ENCODE data around the gene MGAT3. TPM values are rescaled to one million over a fixed set of nuclear protein-coding genes. Genes with fewer than 3 reads are reported as not detected.

MGAT3 gene
- total RNA-seq, 2 experiments from 2014 or later = 0.18 to 0.23 TPM

DNA sequence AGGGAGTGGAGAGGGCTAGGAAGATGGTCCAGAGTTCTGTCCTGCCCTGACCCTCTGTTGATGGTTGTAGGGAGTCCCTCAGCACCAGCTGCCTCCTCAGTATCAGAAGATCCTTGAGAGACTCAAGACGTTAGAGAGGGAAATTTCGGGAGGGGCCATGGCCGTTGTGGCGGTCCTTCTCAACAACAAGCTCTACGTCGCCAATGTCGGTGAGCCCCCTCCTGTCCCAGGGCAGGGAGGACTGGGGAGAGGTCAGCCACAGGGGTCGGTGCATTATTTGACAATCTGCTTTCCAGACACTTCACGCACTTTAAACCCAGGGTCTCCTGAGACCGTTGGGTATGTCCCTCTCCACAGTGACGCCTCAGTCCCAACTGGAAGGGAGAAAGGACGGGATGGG lies 39.2 kb upstream of the MGAT3 start:
- Mint-ChIP-seq H3K36me3 (ENCODE audit: low read depth) (peaks cover 34% of the 10 kb centered on the region), H3K4me1 (peaks cover 38% of the 10 kb centered on the region), H3K9me3 (ENCODE audit: low read depth) (no peaks in the 10 kb centered on the region), H3K27me3 (no peaks in the 10 kb centered on the region), H3K4me3 (no peak overlapping the region), H3K27ac (no peak overlapping the region)
- POLR2A ChIA-PET = interaction anchor here (0.6 kb wide), 1 partner anchor 29 kb away, joined by 3 read pairs; no protein-coding TSS in a partner anchor
- CTCF ChIA-PET = no interaction called here
- ATAC-seq (no peak), DNase-seq (no peak)
- intact Hi-C loops (cut with DNase I, micrococcal nuclease) = no loop called here

DNA sequence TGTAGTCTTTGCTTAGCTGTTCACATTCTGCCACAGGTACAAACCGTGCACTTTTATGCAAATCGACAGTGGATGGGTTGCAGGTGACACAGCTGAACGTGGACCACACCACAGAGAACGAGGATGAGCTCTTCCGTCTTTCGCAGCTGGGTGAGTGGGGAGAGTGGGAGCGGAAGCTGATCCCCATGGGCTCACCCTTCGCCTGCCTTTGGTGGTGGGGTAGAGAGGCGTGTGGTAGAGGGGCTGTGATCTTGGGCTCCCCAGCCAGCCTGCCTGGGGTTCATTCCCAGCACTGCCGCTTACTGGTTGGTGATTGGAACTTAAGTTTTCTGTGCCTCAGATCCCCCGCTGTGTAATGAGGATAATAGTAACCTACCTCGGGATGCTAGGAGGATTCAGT lies 38.1 kb upstream of the MGAT3 start:
- no peaks in the 10 kb centered on the region for H3K9me3 Mint-ChIP-seq (ENCODE audit: low read depth)
- intact Hi-C loops (cut with DNase I, micrococcal nuclease) = no loop called here
- no peak overlapping the region for H3K4me3 Mint-ChIP-seq
- ChIA-PET CTCF (no interaction called here), POLR2A (no interaction called here)
- peaks cover 27% of the 10 kb centered on the region for H3K4me1 Mint-ChIP-seq
- no peaks in the 10 kb centered on the region for H3K27me3 Mint-ChIP-seq
- H3K36me3 Mint-ChIP-seq (ENCODE audit: low read depth) = peaks cover 35% of the 10 kb centered on the region
- DNase-seq (no peak), ATAC-seq (no peak)
- H3K27ac Mint-ChIP-seq = no peak overlapping the region

DNA sequence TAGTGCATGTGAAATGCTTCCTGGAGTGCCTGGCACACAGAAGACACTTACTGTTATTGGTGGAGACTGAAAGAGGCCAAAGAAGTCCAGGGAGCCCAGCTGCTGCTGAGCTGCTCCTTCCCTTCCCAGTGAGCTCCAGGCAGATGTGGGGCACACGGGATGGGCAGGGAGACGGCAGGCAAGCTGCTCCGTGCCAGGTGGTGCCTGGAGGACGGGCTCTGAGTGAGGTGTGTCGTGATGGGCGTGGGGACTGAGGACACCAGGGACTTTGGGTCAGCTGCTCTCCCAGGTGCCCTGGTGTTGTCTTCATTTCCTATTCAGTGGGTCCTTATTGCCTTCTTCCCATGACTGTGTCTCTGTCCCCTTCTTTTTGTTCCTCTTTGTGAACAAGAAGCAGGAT lies 37.7 kb upstream of the MGAT3 start:
- Mint-ChIP-seq H3K27ac (no peak overlapping the region), H3K4me1 (peaks cover 23% of the 10 kb centered on the region), H3K27me3 (no peaks in the 10 kb centered on the region), H3K9me3 (ENCODE audit: low read depth) (no peaks in the 10 kb centered on the region), H3K36me3 (ENCODE audit: low read depth) (peaks cover 38% of the 10 kb centered on the region), H3K4me3 (no peak overlapping the region)
- CTCF ChIA-PET = no interaction called here
- DNase-seq (no peak), ATAC-seq (no peak)
- intact Hi-C loops (cut with DNase I, micrococcal nuclease) = no loop called here
- POLR2A ChIA-PET = no interaction called here

DNA sequence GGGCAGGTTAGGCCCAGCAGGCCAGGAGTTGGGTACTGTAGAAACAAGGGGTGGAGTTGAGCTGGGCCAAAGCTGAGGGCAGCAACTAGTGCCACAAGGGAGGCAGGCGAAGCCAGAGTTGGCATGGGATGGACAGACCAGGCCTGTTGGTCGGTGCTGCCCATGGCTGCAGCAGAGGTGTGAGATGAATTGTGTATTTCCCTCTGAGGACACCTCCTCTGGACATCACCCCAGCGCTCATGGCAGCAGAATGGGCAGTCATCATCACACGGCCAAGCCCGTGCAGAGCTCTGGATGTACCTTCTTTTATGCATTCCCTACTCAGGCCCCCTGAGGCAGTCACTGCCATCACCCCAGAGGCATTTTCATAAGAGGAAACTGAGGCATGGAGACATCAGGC lies 36.9 kb upstream of the MGAT3 start:
- H3K27me3 Mint-ChIP-seq = no peaks in the 10 kb centered on the region
- H3K4me1 Mint-ChIP-seq = peaks cover 15% of the 10 kb centered on the region
- H3K27ac Mint-ChIP-seq = no peak overlapping the region
- H3K36me3 Mint-ChIP-seq (ENCODE audit: low read depth) = peaks cover 37% of the 10 kb centered on the region
- no peak for ATAC-seq
- H3K4me3 Mint-ChIP-seq = no peak overlapping the region
- intact Hi-C loops (cut with DNase I, micrococcal nuclease) = no loop called here
- ChIA-PET CTCF (no interaction called here), POLR2A (no interaction called here)
- H3K9me3 Mint-ChIP-seq (ENCODE audit: low read depth) = no peaks in the 10 kb centered on the region
- no peak for DNase-seq

DNA sequence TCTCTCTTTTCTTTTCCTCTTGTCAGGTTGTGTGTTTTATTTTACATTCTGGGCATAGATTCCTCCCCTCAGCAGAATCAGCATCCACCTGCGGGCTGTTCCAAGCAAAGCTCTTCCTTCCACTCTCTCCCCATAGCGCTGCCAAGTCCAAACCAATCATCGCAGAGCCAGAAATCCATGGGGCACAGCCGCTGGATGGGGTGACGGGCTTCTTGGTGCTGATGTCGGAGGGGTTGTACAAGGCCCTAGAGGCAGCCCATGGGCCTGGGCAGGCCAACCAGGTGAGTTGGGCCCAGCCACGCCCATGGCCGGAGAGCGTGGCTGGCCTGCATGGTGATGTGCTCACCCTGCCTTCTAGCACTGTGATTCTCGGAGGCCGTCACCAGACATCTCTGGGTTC lies 35.1 kb upstream of the MGAT3 start:
- ChIA-PET POLR2A (no interaction called here), CTCF (interaction anchor here (0.7 kb wide), 1 partner anchor 15 kb away, joined by 3 read pairs; no protein-coding TSS in a partner anchor)
- DNase-seq = no peak
- no peaks in the 10 kb centered on the region for H3K27me3 Mint-ChIP-seq
- peaks cover 32% of the 10 kb centered on the region for H3K36me3 Mint-ChIP-seq (ENCODE audit: low read depth)
- ATAC-seq = no peak
- no peak overlapping the region for H3K27ac Mint-ChIP-seq
- H3K4me1 Mint-ChIP-seq = peaks cover 2% of the 10 kb centered on the region
- H3K4me3 Mint-ChIP-seq = no peak overlapping the region
- intact Hi-C loops (cut with DNase I, micrococcal nuclease) = no loop called here
- H3K9me3 Mint-ChIP-seq (ENCODE audit: low read depth) = no peaks in the 10 kb centered on the region

DNA sequence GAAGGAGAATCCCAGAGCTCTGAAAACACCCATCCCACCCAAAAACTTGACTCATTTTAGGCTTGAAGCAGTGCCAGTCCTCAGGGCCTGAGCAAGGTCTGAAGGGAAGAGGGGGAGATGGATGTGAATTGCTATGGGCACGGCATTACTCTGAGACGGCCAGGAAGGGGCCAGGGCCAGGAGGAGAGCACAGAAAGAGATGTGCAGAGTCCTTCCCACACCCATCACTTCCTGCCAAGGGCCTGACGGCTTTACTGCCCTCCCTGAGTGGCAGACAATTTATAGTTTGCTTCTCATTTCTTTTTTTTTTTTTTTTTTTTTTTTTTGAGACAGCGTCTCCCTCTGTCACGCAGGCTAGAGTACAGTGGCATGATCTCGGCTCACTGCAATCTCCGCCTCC lies 34.7 kb upstream of the MGAT3 start:
- ChIA-PET POLR2A (no interaction called here), CTCF (no interaction called here)
- Mint-ChIP-seq H3K27ac (no peak overlapping the region), H3K36me3 (ENCODE audit: low read depth) (peaks cover 33% of the 10 kb centered on the region), H3K4me1 (no peaks in the 10 kb centered on the region), H3K4me3 (no peak overlapping the region), H3K9me3 (ENCODE audit: low read depth) (no peaks in the 10 kb centered on the region), H3K27me3 (no peaks in the 10 kb centered on the region)
- ATAC-seq (no peak), DNase-seq (no peak)
- intact Hi-C loops (cut with DNase I, micrococcal nuclease) = no loop called here

DNA sequence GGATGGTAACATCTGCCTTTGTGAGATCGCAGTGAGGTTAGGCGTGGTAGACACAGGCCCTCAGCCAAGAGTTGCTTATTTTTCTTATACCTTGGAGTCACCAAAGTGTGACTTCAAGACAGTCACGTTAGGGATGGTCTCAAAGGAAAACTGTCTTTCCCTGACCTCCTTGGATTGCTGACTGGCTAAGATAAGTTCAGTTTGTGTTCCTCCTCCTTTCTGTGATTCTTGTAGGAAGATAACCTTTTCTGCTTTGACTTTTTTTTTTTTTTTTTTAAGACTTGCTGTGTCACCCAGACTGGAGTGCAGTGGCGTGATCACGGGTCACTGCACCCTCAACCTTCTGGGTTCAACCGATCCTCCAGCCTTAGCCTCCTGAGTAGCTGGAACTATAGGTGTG lies 34.1 kb upstream of the MGAT3 start:
- H3K36me3 Mint-ChIP-seq (ENCODE audit: low read depth) = peaks cover 33% of the 10 kb centered on the region
- no peak overlapping the region for H3K4me3 Mint-ChIP-seq
- no peaks in the 10 kb centered on the region for H3K4me1 Mint-ChIP-seq
- POLR2A ChIA-PET = no interaction called here
- no peak for DNase-seq
- H3K27ac Mint-ChIP-seq = no peak overlapping the region
- no peaks in the 10 kb centered on the region for H3K9me3 Mint-ChIP-seq (ENCODE audit: low read depth)
- no peaks in the 10 kb centered on the region for H3K27me3 Mint-ChIP-seq
- CTCF ChIA-PET = no interaction called here
- ATAC-seq = no peak
- intact Hi-C loops (cut with DNase I, micrococcal nuclease) = no loop called here

DNA sequence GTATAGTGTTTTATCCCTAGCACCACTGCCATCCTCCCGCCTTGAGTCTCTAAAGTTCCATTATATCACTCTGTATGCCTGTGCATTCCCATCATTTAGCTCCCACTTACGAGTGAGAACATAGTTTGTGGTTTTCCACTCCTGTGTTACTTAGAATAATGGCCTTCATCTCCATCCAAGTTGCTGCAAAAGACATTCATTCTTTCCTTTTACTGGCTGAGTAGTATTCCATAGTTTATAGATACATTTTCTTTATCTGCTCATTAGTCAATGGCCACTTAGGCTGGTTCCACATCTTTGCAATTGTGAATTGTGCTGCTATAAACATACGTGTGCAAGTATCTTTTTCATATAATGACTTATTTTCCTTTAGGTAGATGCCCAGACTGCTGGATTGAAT lies 32.8 kb upstream of the MGAT3 start:
- H3K27me3 Mint-ChIP-seq = no peaks in the 10 kb centered on the region
- peaks cover 31% of the 10 kb centered on the region for H3K36me3 Mint-ChIP-seq (ENCODE audit: low read depth)
- H3K4me3 Mint-ChIP-seq = no peak overlapping the region
- intact Hi-C loops (cut with DNase I, micrococcal nuclease) = no loop called here
- ChIA-PET CTCF (no interaction called here), POLR2A (no interaction called here)
- DNase-seq (no peak), ATAC-seq (no peak)
- no peak overlapping the region for H3K27ac Mint-ChIP-seq
- H3K9me3 Mint-ChIP-seq (ENCODE audit: low read depth) = no peaks in the 10 kb centered on the region
- no peaks in the 10 kb centered on the region for H3K4me1 Mint-ChIP-seq

DNA sequence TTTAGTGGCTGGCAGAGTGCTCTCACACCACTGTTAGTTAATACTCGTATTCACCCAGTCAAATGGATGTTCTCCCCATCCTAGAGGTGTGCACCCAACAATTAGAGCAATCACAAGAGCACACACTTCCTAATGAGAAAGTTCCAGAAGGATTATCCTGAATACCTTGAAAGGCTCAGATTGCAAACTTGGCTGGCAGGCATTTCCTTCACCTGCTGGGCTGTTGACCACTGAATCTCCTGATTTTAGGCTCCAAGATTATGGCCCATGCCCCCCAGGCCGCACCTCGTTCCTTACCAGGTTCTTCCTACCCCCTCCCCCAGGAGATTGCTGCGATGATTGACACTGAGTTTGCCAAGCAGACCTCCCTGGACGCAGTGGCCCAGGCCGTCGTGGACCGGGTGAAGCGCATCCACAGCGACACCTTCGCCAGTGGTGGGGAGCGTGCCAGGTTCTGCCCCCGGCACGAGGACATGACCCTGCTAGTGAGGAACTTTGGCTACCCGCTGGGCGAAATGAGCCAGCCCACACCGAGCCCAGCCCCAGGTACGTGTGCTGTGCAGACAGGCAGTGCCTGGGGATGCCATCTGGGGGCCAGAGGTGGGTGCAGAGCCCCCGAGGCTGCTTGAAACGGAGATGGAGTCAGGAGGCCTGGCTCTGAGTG lies 30.3 kb upstream of the MGAT3 start:
- intact Hi-C loops (cut with DNase I, micrococcal nuclease) = no loop called here
- ChIA-PET POLR2A (no interaction called here), CTCF (interaction anchor here (0.5 kb wide), 1 partner anchor 26 kb away, joined by 3 read pairs; no protein-coding TSS in a partner anchor)
- no peak overlapping the region for H3K27ac Mint-ChIP-seq
- no peaks in the 10 kb centered on the region for H3K9me3 Mint-ChIP-seq (ENCODE audit: low read depth)
- H3K4me3 Mint-ChIP-seq = no peak overlapping the region
- H3K36me3 Mint-ChIP-seq (ENCODE audit: low read depth) = peaks cover 19% of the 10 kb centered on the region
- no peaks in the 10 kb centered on the region for H3K27me3 Mint-ChIP-seq
- H3K4me1 Mint-ChIP-seq = no peaks in the 10 kb centered on the region
- ATAC-seq (no peak), DNase-seq (no peak)

DNA sequence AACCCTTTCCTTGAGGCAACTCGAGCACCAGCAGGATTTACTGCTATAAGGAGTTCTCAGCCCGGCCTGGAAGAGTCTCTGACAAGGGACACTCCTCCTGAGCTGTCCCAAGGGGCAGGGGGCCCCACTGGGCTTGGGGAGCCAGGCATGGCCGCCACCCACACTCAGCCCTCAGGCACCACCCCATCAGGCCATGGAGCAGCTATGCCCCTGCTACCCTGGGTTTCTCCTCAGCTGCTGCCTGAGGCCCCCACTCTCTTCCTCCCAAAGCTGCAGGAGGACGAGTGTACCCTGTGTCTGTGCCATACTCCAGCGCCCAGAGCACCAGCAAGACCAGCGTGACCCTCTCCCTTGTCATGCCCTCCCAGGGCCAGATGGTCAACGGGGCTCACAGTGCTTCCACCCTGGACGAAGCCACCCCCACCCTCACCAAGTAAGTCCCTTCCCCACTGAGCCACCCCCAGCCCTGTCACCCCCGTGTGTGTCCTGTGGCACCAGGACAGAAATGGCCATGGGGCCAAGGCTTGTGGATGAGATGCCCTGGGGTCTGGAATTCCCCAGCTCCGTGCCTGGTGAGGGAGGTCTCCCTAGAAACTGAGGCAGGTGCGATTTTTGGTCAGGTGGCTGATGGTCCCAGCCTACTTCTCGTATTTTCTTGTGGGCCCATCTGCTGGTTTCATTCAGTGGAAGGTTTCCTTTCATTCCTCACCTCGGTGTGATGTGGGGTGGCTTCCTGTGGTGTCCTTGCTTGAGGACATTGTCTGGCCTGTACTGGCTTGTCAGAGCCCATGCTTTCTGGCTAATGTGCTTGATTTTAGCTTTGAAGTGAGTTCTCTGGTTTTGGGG lies 28.8 kb upstream of the MGAT3 start:
- no peak for DNase-seq
- Mint-ChIP-seq H3K36me3 (ENCODE audit: low read depth) (peaks cover 12% of the 10 kb centered on the region), H3K27me3 (no peaks in the 10 kb centered on the region), H3K9me3 (ENCODE audit: low read depth) (no peaks in the 10 kb centered on the region), H3K4me3 (no peak overlapping the region), H3K27ac (no peak overlapping the region), H3K4me1 (no peaks in the 10 kb centered on the region)
- ChIA-PET CTCF (interaction anchor here (0.6 kb wide), 1 partner anchor 207 kb away, joined by 3 read pairs; no protein-coding TSS in a partner anchor), POLR2A (no interaction called here)
- intact Hi-C loops (cut with DNase I, micrococcal nuclease) = no loop called here
- no peak for ATAC-seq

DNA sequence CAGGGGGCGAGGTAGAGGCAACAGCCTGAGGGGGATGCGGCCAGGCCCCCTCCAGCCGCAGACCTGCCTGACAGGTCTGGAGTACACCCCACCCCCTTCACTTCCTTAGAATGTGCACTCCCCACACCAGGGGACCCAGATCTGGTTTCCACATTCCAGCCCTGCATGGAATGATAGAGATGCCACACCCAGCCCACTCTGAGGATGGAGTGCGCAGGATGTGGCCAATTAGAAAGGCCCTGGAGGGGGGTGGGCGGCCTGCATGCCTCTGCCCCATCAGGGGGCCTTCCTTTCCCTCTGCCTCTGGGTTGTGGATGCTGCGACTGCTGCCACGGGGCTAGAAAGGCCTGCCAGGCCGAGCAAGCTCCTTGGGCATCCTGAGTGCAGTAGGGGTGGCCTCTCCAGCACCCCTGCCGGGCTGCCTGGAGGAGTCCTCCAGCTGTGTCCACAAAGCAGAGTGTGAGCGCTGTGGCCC lies 28.2 kb upstream of the MGAT3 start:
- Mint-ChIP-seq H3K27ac (no peak overlapping the region), H3K36me3 (ENCODE audit: low read depth) (peaks cover 12% of the 10 kb centered on the region), H3K4me1 (no peaks in the 10 kb centered on the region), H3K9me3 (ENCODE audit: low read depth) (no peaks in the 10 kb centered on the region), H3K4me3 (no peak overlapping the region), H3K27me3 (no peaks in the 10 kb centered on the region)
- no peak for DNase-seq
- ChIA-PET POLR2A (no interaction called here), CTCF (interaction anchor here (0.6 kb wide), 1 partner anchor 208 kb away, joined by 3 read pairs; no protein-coding TSS in a partner anchor)
- intact Hi-C loops (cut with DNase I, micrococcal nuclease) = no loop called here
- no peak for ATAC-seq

DNA sequence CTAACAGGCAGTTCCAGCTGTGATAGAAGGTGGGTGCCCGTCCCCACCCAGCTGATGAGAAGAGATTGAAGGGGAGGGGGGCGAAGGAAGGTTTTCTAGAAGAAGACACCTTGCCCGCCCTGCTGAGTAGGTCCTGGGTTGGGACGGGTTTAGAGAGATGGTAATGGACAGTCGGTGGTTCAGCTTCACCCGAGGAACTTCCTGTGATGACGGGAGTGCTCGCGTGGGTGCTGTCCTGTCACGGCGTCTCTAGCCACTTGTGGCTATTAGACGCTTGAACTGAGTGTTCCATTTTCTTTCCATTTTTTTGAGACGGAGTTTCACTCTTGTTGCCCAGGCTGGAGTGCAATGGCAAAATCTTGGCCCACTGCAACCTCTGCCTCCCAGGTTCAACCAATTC lies 27.6 kb upstream of the MGAT3 start:
- ChIA-PET CTCF (no interaction called here), POLR2A (no interaction called here)
- Mint-ChIP-seq H3K36me3 (ENCODE audit: low read depth) (peaks cover 10% of the 10 kb centered on the region), H3K9me3 (ENCODE audit: low read depth) (no peaks in the 10 kb centered on the region), H3K4me3 (no peak overlapping the region), H3K27ac (no peak overlapping the region), H3K27me3 (no peaks in the 10 kb centered on the region), H3K4me1 (no peaks in the 10 kb centered on the region)
- ATAC-seq (no peak), DNase-seq (no peak)
- intact Hi-C loops (cut with DNase I, micrococcal nuclease) = no loop called here
